Measurements from ENCODE around the gene KCMF1. TPM values are rescaled to one million over a fixed set of nuclear protein-coding genes. Genes with fewer than 3 reads are reported as not detected.

The KCMF1 gene
- polyA plus RNA-seq, 2 of the 4 experiments (the other 2 are of a cell fraction): 77.8 to 221 TPM

DNA sequence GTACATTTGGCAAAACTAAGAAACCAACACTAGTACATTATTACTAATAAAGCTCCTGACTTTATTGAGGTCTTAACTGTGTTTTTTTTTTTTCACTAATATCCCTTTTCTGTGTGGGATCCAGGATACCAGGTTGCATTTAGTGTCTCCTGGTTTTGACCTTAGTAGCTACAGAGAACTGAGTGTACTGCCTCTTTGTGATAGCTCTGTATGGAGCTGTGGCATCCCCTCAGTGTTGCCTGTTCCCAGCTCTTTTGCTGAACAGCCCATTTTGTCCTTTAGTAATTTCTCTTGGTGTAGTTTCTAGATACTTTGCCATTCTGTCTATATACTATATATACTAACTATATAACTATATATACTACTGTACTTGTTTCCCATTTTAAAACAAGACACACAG is 31.6 kb downstream of the KCMF1 start (continued):
- TF ChIP-seq, protein P1, sequence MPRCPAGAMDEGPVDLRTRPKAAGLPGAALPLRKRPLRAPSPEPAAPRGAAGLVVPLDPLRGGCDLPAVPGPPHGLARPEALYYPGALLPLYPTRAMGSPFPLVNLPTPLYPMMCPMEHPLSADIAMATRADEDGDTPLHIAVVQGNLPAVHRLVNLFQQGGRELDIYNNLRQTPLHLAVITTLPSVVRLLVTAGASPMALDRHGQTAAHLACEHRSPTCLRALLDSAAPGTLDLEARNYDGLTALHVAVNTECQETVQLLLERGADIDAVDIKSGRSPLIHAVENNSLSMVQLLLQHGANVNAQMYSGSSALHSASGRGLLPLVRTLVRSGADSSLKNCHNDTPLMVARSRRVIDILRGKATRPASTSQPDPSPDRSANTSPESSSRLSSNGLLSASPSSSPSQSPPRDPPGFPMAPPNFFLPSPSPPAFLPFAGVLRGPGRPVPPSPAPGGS (IDR thresholded peaks at IDR 0.05): no peak

DNA sequence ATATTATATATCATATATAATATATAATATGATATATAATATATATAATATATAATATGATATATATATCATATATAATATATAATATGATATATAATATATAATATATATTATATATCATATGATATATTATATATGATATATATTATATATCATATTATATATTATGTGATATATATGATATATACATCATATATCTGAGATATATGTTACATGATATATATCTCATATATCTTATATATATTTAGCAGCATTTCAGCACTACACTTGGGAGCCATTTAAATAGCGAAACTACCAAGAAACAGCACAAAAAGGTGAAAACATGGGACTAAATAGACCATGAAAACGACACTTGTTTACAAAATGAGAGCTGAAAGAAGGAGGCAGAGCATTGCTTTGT is 37.3 kb downstream of the KCMF1 start:
- ChIA-PET CTCF (interaction anchor here (0.6 to 3.9 kb wide), 5 partner anchors 10 to 82 kb away, joined by 3 to 22 read pairs (median 4); no protein-coding TSS in a partner anchor), POLR2A (no interaction called here)
- Histone ChIP-seq H3K27ac (no peak overlapping the region), H3K4me1 (peaks cover 42% of the 10 kb centered on the region), H3K4me3 (no peak overlapping the region), H3K4me2 (no peak overlapping the region), H3K9me3 (no peaks in the 10 kb centered on the region)
- DNase-seq (ENCODE audit: low read depth in 1 of 2, low spot score in 1 of 2) (no peak), ATAC-seq (no peak), FAIRE-seq (no peak)
- 63% methylated on average over 2 of the region's 2 CpGs for WGBS (ENCODE audit: missing lambda C conversion rate)
- TF ChIP-seq SREBF2 (IDR thresholded peaks at IDR 0.05) (no peak), E2F6 (IDR thresholded peaks at IDR 0.05; ENCODE audit: borderline replicate concordance, low read depth) (no peak), RFX5 (IDR thresholded peaks at IDR 0.05) (no peak), JUN (IDR thresholded peaks at IDR 0.05) (no peak), GATA3 (IDR thresholded peaks at IDR 0.05; ENCODE audit: borderline replicate concordance) (no peak), MAFK (IDR thresholded peaks at IDR 0.05; ENCODE audit: partially characterized antibody) (no peak), CHD4 (IDR thresholded peaks at IDR 0.05; ENCODE audit: borderline replicate concordance) (no peak), EHMT2 (IDR thresholded peaks at IDR 0.05; ENCODE audit: low read depth) (no peak), NPAS2 (CRISPR knock-in tag; IDR thresholded peaks at IDR 0.05; ENCODE audit: borderline replicate concordance) (no peak)

DNA sequence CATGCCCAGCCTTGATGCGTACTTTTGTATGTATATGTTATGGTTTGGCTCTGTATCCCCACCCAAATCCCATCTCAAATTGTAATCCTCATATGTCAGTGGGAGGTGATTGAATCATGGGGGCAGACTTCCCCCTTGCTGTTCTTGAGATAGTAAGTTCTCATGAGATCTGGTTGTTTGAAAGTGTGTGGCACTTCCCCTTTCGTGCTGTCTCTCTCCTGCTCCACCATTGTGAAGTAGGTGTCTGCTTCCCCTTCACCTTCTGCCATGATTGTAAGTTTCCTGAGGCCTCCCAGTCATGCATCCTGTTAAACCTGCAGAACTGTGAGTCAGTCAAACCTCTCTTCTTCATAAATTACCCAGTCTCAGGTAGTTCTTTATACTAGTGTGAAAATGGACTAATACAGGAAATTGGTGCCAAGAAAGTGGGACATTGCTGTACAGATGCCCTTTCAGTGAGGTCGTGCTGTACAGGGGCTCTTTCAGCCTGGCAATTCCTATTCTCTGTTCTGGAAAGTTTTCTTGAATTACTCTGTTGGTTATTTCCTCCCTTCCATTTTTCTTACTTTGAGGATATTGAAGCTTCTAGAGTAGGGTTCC is 38.2 kb downstream of the KCMF1 start:
- ChIA-PET CTCF (interaction anchor here (0.7 to 3.9 kb wide), 2 partner anchors 9 to 83 kb away, joined by 5 to 22 read pairs; no protein-coding TSS in a partner anchor), POLR2A (no interaction called here)
- Histone ChIP-seq H3K4me3 (no peak overlapping the region), H3K9me3 (no peaks in the 10 kb centered on the region), H3K4me2 (no peak overlapping the region), H3K27ac (no peak overlapping the region), H3K4me1 (peaks cover 43% of the 10 kb centered on the region)
- 97% methylated on average over 3 of the region's 3 CpGs for WGBS (ENCODE audit: missing lambda C conversion rate)
- FAIRE-seq (no peak), ATAC-seq (0 out of 6 replicates have a peak, but pooled peaks of 1 of the 2 experiments have one; percentile 12), DNase-seq (ENCODE audit: low read depth in 1 of 2, low spot score in 1 of 2) (no peak)
- no peak for TF ChIP-seq GATA3 (IDR thresholded peaks at IDR 0.05; ENCODE audit: borderline replicate concordance)
- TF ChIP-seq SMC3 (IDR thresholded peaks at IDR 0.05): no peak
- no peak for TF ChIP-seq SREBF2 (IDR thresholded peaks at IDR 0.05)
- TF ChIP-seq NFE2L2 (conservative IDR thresholded peaks at IDR 0.05; ENCODE audit: low read length): no peak
- TF ChIP-seq, protein P2, sequence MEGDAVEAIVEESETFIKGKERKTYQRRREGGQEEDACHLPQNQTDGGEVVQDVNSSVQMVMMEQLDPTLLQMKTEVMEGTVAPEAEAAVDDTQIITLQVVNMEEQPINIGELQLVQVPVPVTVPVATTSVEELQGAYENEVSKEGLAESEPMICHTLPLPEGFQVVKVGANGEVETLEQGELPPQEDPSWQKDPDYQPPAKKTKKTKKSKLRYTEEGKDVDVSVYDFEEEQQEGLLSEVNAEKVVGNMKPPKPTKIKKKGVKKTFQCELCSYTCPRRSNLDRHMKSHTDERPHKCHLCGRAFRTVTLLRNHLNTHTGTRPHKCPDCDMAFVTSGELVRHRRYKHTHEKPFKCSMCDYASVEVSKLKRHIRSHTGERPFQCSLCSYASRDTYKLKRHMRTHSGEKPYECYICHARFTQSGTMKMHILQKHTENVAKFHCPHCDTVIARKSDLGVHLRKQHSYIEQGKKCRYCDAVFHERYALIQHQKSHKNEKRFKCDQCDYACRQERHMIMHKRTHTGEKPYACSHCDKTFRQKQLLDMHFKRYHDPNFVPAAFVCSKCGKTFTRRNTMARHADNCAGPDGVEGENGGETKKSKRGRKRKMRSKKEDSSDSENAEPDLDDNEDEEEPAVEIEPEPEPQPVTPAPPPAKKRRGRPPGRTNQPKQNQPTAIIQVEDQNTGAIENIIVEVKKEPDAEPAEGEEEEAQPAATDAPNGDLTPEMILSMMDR (IDR thresholded peaks at IDR 0.05): no peak
- TF ChIP-seq, protein P1 (IDR thresholded peaks at IDR 0.05): no peak
- no peak for TF ChIP-seq FOXS1 (CRISPR knock-in tag; IDR thresholded peaks at IDR 0.05)
- no peak for TF ChIP-seq POLR2AphosphoS2 (conservative IDR thresholded peaks at IDR 0.05; ENCODE audit: low read length)
- TF ChIP-seq PHF8 (IDR thresholded peaks at IDR 0.05; ENCODE audit: borderline replicate concordance, low read depth): no peak
- TF ChIP-seq ELK1 (IDR thresholded peaks at IDR 0.05; ENCODE audit: low read depth, low read length): no peak
- TF ChIP-seq ZFP36 (IDR thresholded peaks at IDR 0.05; ENCODE audit: borderline replicate concordance, partially characterized antibody): no peak
- TF ChIP-seq ZC3H11A (IDR thresholded peaks at IDR 0.05): no peak
- TF ChIP-seq MYC (IDR thresholded peaks at IDR 0.05; ENCODE audit: borderline replicate concordance, low read length): no peak
- TF ChIP-seq EHMT2 (IDR thresholded peaks at IDR 0.05; ENCODE audit: low read depth): no peak
- no peak for TF ChIP-seq FOSL2 (IDR thresholded peaks at IDR 0.05)
- TF ChIP-seq FOSL2 (CRISPR knock-in tag; IDR thresholded peaks at IDR 0.05): no peak
- TF ChIP-seq NR3C1 (IDR thresholded peaks at IDR 0.05): no peak
- no peak for TF ChIP-seq RNF2 (IDR thresholded peaks at IDR 0.05; ENCODE audit: borderline replicate concordance, low read depth)
- TF ChIP-seq TFCP2L1 (CRISPR knock-in tag; IDR thresholded peaks at IDR 0.05): no peak
